GM10266 (cell line): Measurements from ENCODE around the gene MAP3K14.

Experiments used
- DNase-seq: peaks from one replicate; pipeline ENCODE4 v3.0.0; 2012; ENCODE audit errors: extremely low spot score
- CTCF ChIP-seq: IDR thresholded peaks from 2 replicates; pipeline ENCODE4 v1.5.1; 2012; ENCODE audit warnings: mild to moderate bottlenecking, low read depth; ENCODE audit not compliant: control insufficient read depth, insufficient read depth; ENCODE audit errors: missing control alignments

Gene MAP3K14

GRCh38 chr17:45264430-45264829 is 52.4 kb downstream of the MAP3K14 start:
- no peak for DNase-seq
- no peak for TF ChIP-seq CTCF

- no peak for DNase-seq
- TF ChIP-seq CTCF, result no peak
Observed at GRCh38 chr17:45263477-45263860, 53.4 kb downstream of the MAP3K14 start.

DNA sequence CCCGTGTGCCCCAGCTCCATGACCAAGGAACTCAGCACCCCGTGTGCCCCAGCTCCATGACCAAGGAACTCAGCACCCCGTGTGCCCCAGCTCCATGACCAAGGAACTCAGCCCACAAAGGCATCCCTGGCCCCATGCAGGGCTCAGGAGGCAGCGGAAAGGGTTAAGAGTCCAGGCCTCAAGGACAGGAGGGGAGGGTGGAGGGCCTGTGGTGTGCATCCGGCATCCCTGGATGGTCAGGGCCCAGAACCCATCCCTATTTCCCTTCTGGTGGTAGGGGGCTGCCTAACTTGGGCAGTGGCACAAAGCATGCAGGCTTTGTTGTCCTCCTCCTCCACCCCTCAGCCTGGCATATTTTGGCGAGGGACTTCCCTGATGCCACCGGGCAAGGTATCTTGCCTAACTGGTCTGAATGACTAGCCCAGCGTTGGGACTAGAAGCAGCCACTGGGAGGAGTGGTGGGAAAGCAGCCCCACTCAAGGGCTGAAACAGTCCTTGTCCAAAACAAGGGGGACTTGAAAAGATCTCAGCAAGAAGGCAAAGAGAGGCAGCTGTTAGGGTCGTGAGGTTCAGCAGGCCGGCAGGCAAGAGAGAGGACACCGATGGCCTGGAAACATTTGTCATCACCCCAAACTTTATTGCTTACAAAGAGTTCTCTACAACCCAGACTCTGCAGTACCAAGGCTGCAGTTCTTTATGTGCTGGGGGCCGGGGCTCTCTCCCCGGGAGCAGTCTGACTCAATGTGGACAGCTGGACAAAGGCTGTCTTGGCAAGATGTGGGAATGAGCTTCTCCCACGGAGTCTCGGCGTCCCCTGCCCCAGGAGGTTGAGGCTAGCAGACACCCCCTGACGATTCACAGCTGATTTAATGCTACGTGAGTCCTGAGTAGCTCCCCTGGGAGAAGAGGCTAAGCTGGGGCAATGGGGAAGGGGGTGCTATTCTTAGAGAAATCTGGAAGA is 54.0 kb downstream of the MAP3K14 start:
- DNase-seq, result no peak
- TF ChIP-seq CTCF, result no peak

DNA sequence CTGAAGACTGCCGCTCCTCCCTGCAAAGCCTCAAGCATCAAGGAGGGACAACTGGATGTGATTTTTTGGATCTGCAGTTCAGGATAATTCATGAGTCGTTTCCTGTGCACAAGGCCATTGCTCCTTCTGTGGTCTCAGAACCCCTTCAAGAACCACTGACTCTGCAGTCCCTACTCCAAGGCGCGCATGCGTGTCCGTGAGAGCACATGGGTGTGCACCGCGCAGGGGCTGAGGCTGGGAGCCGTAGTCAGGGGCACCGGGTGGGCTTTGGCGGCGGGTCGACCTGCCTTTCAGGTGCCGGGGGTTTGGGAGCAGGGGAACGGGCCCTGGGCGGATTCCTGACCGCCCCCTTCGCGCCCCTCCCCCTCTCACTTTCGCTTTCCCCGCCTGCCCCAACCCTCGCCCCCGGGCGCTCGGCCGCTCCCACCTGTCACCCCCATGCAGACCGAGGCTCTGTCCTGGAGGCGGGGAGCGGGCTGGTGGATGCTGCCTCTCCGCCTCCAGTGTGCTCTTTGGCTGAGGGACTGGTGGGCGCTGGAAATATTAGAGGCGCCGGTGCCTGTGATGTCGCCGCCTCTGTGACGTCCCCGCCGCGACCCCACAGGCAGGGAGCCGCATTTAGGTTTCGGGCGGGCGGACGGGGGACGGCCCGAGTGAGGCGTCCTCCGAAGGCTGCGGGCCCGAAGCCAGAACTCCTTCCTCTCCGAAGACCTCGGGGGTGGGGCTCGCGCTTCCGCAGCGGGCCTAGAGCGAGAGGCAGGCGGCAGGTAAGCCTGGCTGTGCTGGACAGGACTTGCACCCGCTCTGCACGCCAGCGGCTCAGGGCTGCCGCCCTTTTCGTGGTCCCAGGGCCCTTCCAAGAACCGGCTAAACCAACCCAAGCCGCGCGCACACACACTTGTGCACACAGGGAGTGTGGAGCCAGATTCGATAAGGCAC is 55.0 kb downstream of the MAP3K14 start, which contains the start of gene SPATA32:
TSS of gene SPATA32 (minus strand) at position 518 of the 939 bp plus-strand sequence. CDS start at position 440, 78 bp downstream.
- DNase-seq, result peak; percentile 80

DNA sequence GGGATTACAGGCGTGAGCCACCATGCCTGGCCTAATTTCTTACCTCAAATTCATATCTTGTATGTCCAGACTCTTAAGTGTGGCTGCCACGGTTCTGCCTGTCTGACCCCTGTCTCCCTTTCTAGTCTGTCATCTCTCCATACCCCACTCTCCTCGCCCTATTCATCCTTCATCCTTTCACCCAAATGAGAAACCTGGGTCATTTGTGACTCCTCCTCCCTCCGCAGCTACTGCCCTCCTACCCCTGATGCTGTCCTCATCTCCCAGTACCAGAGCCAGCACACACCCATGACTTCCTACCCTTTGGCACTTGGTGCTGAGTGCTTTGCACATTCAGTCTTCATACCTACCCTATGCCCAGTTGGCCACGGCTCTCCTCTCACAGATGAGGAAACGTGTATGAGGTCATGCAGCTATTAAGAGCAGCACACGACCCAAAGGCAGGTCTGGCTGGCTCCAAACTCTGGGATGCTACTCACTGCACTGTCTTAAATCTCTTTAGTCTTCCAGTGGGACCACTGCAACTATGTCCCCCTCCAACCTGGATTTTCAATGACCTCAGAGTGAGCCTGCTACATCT is 56.5 kb downstream of the MAP3K14 start:
- TF ChIP-seq CTCF, result no peak
- no peak for DNase-seq

More for the DNA sequence above, 55.0 kb downstream of the MAP3K14 start, which contains the start of gene SPATA32:
- TF ChIP-seq CTCF, result no peak

DNA sequence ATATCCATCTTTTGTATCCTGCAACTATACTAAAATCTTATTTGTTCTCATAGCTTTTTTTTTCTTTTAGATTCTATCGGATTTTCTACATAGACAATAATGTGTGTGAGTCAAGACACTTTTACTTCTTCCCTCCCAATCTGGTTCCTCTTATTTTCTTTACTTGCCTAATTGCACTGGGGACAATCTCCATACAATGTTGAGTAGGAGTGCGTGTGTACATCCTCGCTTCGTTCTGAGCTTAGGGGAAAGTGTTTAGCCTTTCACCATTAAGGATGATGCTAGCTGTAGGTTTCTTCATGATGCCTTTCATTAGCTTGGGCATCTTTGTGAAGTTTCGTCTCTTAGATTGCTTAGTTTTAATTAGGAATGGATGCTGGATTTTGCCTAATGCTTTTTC is 57.8 kb downstream of the MAP3K14 start:
- no peak for DNase-seq
- no peak for TF ChIP-seq CTCF
